SK-N-SH treated with all-trans-retinoic acid at 6 μM for 48 hours (cell line): ENCODE measurements around the gene CIRBP.

Experiments used
- ATAC-seq: fragments of 200-7000 bp; cut with Tn5 transposase; 3 replicates; pipeline ENCODE4 v1.9.1; 2020; ENCODE audit warnings: mild to moderate bottlenecking, moderate library complexity
- ARNTL ChIP-seq: fragments of 450-650 bp; formaldehyde crosslinking; IDR thresholded peaks from 2 replicates; pipeline ENCODE4 v1.5.0; 2020; ENCODE audit warnings: low read depth, mild to moderate bottlenecking, moderate library complexity, borderline replicate concordance
- BACH2 ChIP-seq: fragments of 250-450 bp; sonication (Bioruptor Pico); IDR thresholded peaks from 2 replicates; pipeline ENCODE4 v1.9.0; 2021; ENCODE audit warnings: mild to moderate bottlenecking, borderline replicate concordance
- CSDC2 ChIP-seq: fragments of 250-450 bp; sonication (Bioruptor Pico); IDR thresholded peaks from 2 replicates; pipeline ENCODE4 v1.5.0; 2020; ENCODE audit warnings: mild to moderate bottlenecking, moderate library complexity
- ESRRG ChIP-seq: fragments of 250-450 bp; sonication (Bioruptor Pico); IDR thresholded peaks from 2 replicates; pipeline ENCODE4 v1.6.1; 2021; ENCODE audit warnings: mild to moderate bottlenecking
- GLIS3 ChIP-seq: fragments of 250-450 bp; sonication (Bioruptor Pico); IDR thresholded peaks from 2 replicates; pipeline ENCODE4 v1.5.0; 2020; ENCODE audit warnings: mild to moderate bottlenecking, moderate library complexity
- ISL1 ChIP-seq: fragments of 250-450 bp; sonication (Bioruptor Pico); IDR thresholded peaks from 2 replicates; pipeline ENCODE4 v2.1.2; 2022; ENCODE audit warnings: mild to moderate bottlenecking, moderate library complexity
- OSR1 ChIP-seq: fragments of 250-450 bp; sonication (Bioruptor Pico); IDR thresholded peaks from 2 replicates; pipeline ENCODE4 v1.8.0; 2022; ENCODE audit warnings: moderate library complexity, mild to moderate bottlenecking, inconsistent platforms
- POU6F1 ChIP-seq: fragments of 250-450 bp; sonication (Bioruptor Pico); IDR thresholded peaks from 2 replicates; pipeline ENCODE4 v1.8.0; 2021; ENCODE audit warnings: low read depth, mild to moderate bottlenecking, moderate library complexity, borderline replicate concordance
- PPARA ChIP-seq: fragments of 250-450 bp; sonication (Bioruptor Pico); IDR thresholded peaks from 2 replicates; pipeline ENCODE4 v1.5.0; 2020; ENCODE audit warnings: mild to moderate bottlenecking, borderline replicate concordance
- RARB ChIP-seq: fragments of 250-450 bp; sonication (Bioruptor Pico); IDR thresholded peaks from 2 replicates; pipeline ENCODE4 v1.8.0; 2021; ENCODE audit warnings: mild to moderate bottlenecking, moderate library complexity
- SNAI2 ChIP-seq: fragments of 250-450 bp; sonication (Bioruptor Pico); IDR thresholded peaks from 2 replicates; pipeline ENCODE4 v1.5.0; 2020; ENCODE audit warnings: mild to moderate bottlenecking, moderate library complexity
- TOX ChIP-seq: fragments of 250-450 bp; sonication (Bioruptor Pico); IDR thresholded peaks from 2 replicates; pipeline ENCODE4 v1.8.0; 2021; ENCODE audit warnings: mild to moderate bottlenecking, moderate library complexity, borderline replicate concordance
- ZC3H10 ChIP-seq: fragments of 250-450 bp; sonication (Bioruptor Pico); IDR thresholded peaks from 2 replicates; pipeline ENCODE4 v1.5.1; 2021; ENCODE audit warnings: mild to moderate bottlenecking, moderate library complexity
- ZFP3 ChIP-seq: fragments of 250-450 bp; sonication (Bioruptor Pico); IDR thresholded peaks from 2 replicates; pipeline ENCODE4 v1.5.0; 2020; ENCODE audit warnings: mild to moderate bottlenecking, moderate library complexity
- ZFP30 ChIP-seq: fragments of 450-650 bp; formaldehyde crosslinking; IDR thresholded peaks from 2 replicates; pipeline ENCODE4 v1.5.0; 2022; ENCODE audit warnings: mild to moderate bottlenecking, moderate library complexity
- ZNF565 ChIP-seq: fragments of 450-650 bp; formaldehyde crosslinking; conservative IDR thresholded peaks from 2 replicates; pipeline ENCODE4 v1.5.0; 2020; ENCODE audit warnings: low read depth, mild to moderate bottlenecking, moderate library complexity
- ZNF70 ChIP-seq: fragments of 450-650 bp; formaldehyde crosslinking; IDR thresholded peaks from 2 replicates; pipeline ENCODE4 v1.5.0; 2020; ENCODE audit warnings: mild to moderate bottlenecking, moderate library complexity
- TF ChIP-seq, protein P1 (sequence below): fragments of 250-450 bp; sonication (Bioruptor Pico); IDR thresholded peaks from 2 replicates; pipeline ENCODE4 v1.8.0; 2020; ENCODE audit warnings: mild to moderate bottlenecking, moderate library complexity, borderline replicate concordance
- TF ChIP-seq, protein P2 (sequence below): fragments of 250-450 bp; sonication (Bioruptor Pico); IDR thresholded peaks from 2 replicates; pipeline ENCODE4 v1.5.1; 2021; ENCODE audit warnings: mild to moderate bottlenecking, moderate library complexity
- TF ChIP-seq, protein P3 (sequence below): fragments of 250-450 bp; sonication (Bioruptor Pico); IDR thresholded peaks from 2 replicates; pipeline ENCODE4 v1.5.1; 2020; ENCODE audit warnings: low read depth, mild to moderate bottlenecking, moderate library complexity

The CIRBP gene

GRCh38 chr19:1224047-1224825 is 44.9 kb upstream of the CIRBP start:
- TF ChIP-seq ZC3H10 (CRISPR knock-in tag) (no peak), PPARA (no peak), ARNTL (CRISPR knock-in tag) (no peak), ZFP3 (CRISPR knock-in tag) (no peak), CSDC2 (CRISPR knock-in tag) (no peak), ISL1 (no peak), ZNF70 (CRISPR knock-in tag) (no peak), ESRRG (CRISPR knock-in tag) (no peak), POU6F1 (CRISPR knock-in tag) (no peak), TOX (CRISPR knock-in tag) (no peak), RARB (CRISPR knock-in tag) (no peak), ZFP30 (CRISPR knock-in tag) (no peak)
- TF ChIP-seq, protein P1, sequence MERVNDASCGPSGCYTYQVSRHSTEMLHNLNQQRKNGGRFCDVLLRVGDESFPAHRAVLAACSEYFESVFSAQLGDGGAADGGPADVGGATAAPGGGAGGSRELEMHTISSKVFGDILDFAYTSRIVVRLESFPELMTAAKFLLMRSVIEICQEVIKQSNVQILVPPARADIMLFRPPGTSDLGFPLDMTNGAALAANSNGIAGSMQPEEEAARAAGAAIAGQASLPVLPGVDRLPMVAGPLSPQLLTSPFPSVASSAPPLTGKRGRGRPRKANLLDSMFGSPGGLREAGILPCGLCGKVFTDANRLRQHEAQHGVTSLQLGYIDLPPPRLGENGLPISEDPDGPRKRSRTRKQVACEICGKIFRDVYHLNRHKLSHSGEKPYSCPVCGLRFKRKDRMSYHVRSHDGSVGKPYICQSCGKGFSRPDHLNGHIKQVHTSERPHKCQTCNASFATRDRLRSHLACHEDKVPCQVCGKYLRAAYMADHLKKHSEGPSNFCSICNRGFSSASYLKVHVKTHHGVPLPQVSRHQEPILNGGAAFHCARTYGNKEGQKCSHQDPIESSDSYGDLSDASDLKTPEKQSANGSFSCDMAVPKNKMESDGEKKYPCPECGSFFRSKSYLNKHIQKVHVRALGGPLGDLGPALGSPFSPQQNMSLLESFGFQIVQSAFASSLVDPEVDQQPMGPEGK (CRISPR knock-in tag): no peak
- TF ChIP-seq, protein P2, sequence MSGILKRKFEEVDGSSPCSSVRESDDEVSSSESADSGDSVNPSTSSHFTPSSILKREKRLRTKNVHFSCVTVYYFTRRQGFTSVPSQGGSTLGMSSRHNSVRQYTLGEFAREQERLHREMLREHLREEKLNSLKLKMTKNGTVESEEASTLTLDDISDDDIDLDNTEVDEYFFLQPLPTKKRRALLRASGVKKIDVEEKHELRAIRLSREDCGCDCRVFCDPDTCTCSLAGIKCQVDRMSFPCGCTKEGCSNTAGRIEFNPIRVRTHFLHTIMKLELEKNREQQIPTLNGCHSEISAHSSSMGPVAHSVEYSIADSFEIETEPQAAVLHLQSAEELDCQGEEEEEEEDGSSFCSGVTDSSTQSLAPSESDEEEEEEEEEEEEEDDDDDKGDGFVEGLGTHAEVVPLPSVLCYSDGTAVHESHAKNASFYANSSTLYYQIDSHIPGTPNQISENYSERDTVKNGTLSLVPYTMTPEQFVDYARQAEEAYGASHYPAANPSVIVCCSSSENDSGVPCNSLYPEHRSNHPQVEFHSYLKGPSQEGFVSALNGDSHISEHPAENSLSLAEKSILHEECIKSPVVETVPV: no peak
- TF ChIP-seq, protein P3, sequence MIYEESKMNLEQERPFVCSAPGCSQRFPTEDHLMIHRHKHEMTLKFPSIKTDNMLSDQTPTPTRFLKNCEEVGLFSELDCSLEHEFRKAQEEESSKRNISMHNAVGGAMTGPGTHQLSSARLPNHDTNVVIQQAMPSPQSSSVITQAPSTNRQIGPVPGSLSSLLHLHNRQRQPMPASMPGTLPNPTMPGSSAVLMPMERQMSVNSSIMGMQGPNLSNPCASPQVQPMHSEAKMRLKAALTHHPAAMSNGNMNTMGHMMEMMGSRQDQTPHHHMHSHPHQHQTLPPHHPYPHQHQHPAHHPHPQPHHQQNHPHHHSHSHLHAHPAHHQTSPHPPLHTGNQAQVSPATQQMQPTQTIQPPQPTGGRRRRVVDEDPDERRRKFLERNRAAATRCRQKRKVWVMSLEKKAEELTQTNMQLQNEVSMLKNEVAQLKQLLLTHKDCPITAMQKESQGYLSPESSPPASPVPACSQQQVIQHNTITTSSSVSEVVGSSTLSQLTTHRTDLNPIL (CRISPR knock-in tag): no peak
- no peak for ATAC-seq

DNA sequence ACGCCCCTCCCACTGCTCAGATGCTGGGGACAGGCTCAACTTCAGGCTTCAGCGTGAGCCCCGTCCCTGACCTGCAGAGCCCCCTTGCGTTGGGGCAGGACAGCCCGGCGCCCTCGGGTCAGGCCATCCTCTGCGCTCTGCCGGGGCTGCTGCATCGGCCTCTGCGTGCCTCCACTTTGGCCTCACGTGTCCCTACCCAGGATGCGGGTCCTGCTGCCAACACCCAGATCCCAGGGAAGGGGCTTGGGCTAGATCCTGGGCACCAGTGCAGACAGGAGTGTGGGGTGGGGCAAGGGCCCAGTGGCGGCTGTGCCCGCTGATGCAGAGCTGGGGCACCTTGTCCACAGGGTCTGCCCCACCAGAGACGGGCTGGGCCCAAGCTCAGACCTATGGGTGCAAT is 44.3 kb upstream of the CIRBP start:
- TF ChIP-seq, protein P2: no peak
- TF ChIP-seq SNAI2: no peak
- TF ChIP-seq ESRRG (CRISPR knock-in tag): no peak
- no peak for TF ChIP-seq GLIS3 (CRISPR knock-in tag)
- TF ChIP-seq ZFP30 (CRISPR knock-in tag): no peak
- TF ChIP-seq BACH2 (CRISPR knock-in tag): no peak
- TF ChIP-seq POU6F1 (CRISPR knock-in tag): no peak
- no peak for TF ChIP-seq RARB (CRISPR knock-in tag)
- TF ChIP-seq ZC3H10 (CRISPR knock-in tag): no peak
- no peak for TF ChIP-seq ZNF565
- no peak for TF ChIP-seq ISL1
- TF ChIP-seq, protein P3 (CRISPR knock-in tag): no peak
- TF ChIP-seq OSR1 (CRISPR knock-in tag): no peak
- ATAC-seq: no peak
